HG03108 (cell line): Measurements from ENCODE around the gene EHBP1.
"Not testable (repeated sequence)": the region's sequence is repeated elsewhere in the genome, so short reads cannot be mapped to it uniquely, and the experiment has no call there.

Source experiments
- ATAC-seq: cut with Tn5 transposase; IDR thresholded peaks from one replicate; pipeline ENCODE4 v1.9.1; 2021; ENCODE audit warnings: moderate library complexity; ENCODE audit not compliant: unreplicated experiment

EHBP1 gene

DNA sequence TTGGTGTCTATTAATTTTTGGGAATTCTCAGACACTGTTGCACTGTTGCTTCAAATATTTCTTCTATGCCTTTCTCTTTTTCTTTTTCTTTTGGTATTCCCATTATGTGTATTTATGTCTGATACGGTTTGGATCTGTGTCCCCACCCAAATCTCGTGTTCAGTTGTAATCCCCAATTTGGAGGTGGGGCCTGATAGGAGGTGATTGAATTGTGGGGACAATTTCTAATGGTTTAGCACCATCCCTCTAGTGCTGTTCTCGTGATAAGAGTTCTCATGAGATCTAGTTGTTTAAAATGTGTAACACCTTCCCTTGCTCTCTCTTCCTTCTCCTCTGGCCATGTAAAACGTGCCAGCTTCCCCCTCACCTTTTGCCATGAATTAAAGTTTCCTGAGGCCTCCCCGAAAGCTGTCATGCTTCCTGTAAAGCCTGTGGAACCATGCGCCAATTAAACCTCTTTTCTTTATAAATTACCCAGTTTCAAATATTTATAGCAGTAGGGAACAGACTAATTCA, 26.8 kb downstream of the EHBP1 start:
- no peak for ATAC-seq

GRCh38 chr2:62733546-62733945, 28.0 kb downstream of the EHBP1 start:
- ATAC-seq = no peak

DNA sequence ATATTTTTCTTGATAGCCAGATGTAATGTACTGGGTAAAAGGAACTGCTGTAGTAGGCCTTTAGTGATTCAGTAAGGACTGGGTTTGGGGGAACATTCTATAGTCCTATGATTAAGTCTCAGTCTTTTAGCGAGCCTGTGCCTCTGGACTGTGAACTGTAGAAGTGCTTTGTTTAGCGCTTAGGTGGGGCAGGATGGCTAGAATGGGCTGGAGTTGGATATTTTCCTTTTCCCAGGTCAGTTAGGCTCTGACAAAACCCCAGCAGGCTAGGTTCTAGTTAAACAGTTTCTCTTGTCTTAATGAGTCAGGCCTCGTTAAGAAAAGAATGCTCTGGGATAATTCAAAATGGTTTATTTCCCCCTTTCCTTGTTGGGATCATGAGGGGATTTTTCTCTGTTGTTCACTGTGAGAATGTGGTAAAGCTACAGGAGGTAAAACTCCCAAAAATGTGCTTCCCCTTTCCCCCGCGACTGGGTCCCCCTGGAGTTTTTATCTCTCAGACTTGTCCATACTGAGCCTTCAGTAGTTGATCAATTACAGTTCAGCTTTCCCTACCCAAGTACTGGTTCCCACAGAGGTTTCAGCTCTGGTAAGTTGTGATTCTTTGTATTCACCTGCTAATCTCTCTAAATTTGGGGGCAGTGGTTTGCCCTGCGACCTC, 31.5 kb downstream of the EHBP1 start:
- no peak for ATAC-seq

DNA sequence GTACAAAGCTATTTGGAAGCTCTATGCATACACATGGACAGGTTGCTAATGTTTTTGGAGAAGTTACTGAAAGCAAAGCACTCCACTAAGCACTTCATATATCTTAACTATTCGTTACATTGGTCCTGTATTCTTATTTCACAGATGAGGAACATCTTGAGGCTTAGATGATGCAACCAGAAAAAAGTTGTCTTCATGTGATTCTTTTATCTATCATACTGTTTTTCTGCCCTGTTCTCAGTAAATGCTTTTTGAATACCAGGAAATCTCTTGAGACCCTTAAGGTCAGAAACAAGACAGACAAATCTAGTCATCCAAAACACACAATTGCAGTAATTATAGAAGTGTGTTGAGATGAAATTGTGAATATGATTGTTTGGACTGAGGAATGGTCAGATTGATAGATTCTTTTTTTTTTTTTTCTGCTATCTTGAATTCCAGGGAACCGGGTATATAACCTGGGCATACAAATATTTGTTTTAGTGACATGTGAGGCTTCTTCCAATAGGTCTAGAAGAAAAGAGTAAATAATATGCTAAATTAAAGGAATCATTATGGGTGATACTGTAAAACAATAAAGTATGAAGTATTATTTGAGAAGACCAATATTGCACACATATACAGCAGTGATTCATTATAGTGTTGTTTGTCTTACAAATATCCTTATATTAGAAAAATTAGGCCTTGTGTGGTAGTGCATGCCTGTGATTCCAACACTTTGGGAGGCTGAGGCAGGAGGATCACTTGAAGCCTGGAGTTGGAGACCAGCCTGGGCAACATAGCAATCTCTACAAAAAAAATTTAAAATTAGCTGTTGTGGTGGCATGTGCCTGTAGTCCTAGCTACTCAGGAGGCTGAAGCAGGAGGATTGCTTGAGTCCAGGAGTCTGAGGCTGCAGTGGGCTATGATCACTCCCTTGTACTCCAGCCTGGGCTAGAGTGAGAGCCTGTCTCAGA, 33.7 kb downstream of the EHBP1 start:
- ATAC-seq = no peak

GRCh38 chr2:62740221-62740620, 34.7 kb downstream of the EHBP1 start:
- no peak for ATAC-seq

DNA sequence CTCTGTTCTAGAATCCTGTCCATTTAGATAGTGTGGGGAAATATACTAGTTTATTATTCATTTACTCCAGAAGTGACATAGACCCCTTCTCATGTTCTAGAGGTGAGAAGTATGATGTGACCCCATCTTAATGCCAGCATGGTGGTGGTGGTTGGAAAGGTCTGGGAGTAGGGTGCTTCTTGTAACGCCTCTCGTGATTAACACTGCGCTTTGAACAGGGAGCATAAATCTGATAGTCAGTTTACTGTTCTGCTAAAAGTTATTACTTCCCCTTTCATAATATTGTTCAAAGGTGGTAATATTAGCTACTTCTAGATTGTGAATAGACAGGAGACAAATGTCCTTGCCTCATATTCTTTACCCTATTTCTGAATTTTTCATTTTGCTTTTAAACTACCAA, 35.6 kb downstream of the EHBP1 start:
- ATAC-seq = no peak

DNA sequence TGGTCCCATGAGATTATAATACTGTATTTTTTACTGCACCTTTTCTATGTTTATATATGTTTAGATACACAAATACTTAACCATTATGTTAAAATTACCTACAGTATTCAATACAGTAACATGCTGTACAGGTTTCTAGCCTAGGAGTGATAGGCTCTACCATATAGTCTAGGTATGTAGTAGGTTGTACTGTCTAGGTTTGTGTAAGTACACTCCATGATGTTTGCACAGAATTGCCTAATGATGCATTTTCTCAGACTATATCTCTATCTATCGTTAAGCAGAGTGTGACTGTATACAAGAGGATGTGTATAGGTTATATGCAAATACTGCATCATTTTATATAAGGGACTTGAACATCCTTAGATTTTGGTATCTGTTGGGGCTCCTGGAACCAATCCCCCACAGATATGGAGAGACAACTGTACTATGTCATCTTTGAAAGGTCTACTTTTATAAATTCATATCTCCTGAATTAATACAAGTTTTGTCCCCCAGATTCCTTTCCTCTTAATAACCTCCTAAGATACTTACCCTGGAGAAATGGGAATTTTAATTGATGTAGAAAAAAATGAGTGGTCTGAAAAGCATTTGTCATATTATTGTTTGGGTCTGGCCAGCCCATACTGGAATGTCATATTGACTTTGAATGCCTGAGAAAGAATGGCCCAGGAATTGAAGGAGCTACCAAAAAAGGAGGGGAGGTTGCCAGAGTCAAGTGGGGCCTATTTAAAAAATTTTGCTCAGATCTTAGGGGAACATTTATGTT, 36.6 kb downstream of the EHBP1 start:
- no peak for ATAC-seq

- no peak for ATAC-seq
These were observed 38.0 kb downstream of the EHBP1 start for GRCh38 chr2:62743506-62743905.

GRCh38 chr2:62744603-62745002, 39.1 kb downstream of the EHBP1 start:
- ATAC-seq = no peak

- no peak for ATAC-seq
These were observed 40.5 kb downstream of the EHBP1 start for GRCh38 chr2:62745891-62746481.

DNA sequence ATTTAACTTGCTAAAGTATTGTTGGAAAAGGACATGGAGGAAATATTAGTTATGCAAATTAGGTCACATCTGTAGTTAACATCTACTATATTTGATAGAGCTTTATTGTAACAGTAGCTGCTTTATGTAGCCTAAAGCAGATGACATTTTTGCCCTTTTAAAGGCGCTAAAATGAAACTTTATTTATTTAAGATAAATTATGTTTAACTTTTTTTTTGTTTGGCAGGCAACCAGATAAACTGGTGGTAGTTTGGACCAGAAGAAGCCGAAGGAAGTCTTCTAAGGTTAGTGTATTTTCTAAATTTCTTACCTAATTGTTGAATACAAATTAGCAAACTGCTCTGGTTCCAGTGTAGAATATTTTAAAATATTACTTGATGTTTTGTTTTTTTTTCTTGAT, 41.7 kb downstream of the EHBP1 start:
- no peak for ATAC-seq

DNA sequence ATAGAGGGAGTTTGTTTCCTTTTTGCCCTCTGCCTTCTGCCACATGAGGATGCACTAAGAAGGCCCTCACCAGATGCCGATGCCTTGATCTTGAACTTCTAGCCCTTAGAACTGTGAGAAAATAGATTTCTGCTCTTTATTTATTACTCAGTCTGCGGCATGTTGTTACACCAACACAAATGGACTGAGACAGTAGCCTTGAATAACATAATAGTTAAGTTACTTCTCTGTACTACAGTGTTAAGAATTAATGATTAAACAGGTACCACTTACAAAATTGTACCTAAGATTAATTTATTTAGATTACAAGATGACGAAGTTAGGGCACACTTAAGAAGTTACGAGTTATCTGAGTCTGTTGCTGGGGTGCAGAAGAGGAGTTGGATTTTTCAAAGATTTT, 42.4 kb downstream of the EHBP1 start:
- no peak for ATAC-seq

DNA sequence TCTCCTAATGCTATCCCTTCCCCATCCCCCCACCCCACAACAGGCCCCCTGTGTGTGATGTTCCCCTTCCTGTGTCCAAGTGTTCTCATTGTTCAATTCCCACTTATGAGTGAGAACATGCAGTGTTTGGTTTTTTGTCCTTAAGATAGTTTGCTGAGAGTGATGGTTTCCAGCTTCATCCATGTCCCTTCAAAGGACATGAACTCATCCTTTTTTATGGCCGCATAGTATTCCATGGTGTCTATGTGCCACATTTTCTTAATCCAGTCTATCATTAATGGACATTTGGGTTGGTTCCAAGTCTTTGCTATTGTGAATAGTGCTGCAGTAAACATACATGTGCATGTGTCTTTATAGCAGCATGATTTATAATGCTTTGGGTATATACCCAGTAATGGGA, 43.6 kb downstream of the EHBP1 start:
- not testable (repeated sequence) for ATAC-seq

GRCh38 chr2:62757029-62757428, 51.5 kb downstream of the EHBP1 start:
- no peak for ATAC-seq

DNA sequence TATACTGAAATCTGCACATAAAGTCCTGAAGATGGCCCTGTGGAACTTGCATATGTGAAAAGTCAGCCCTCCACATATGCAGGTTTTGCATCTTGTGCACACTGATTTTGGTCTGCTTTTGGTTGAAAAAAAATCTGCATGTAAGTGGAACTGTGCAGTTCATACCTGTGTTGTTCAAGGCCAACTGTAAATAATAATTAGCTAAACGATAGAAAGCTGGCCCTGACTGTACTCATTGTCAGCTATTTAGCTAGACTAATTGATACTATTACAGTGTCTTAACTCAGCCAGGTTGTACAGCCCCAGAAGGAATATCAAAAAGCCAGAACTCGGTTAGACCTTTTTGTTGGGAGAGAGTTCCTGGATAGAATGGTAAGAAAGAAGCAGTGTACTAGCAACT, 54.5 kb downstream of the EHBP1 start:
- no peak for ATAC-seq

DNA sequence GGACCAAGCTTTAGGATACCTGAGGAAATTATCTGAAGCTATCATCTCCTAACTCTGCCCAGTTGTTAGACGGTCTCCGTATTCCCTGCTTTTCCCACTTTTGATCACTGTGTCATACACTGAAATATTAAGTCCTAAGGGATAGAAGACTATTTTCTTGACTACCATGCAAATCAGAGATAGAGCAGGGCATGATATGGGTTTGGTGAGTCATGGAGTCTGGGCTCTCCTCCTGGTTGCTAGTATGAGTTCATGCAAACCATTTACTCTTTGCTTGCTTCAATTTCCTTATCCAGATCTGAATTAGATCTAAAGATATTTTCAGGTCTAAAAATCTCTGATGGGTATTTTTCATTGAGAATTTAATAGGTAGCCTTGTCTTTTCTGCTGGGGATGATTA, 55.0 kb downstream of the EHBP1 start:
- ATAC-seq = no peak

GRCh38 chr2:62765619-62766376, 60.3 kb downstream of the EHBP1 start:
- no peak for ATAC-seq

DNA sequence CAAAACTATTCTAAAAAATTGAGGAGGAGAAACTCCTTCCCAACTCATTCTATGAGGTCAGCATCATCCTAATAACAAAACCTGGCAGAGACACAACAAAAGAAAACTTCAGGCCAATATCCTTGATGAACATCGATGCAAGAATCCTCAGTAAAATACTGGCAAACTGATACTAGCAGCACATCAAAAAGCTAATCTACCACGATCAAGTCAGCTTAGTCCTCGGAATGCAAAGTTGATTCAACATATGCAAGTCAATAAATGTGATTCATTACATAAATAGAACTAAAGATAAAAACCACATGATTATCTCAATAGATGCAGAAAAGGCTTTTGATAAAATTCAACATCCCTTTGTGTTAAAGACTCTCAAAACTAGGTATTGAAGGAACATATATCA, 63.1 kb downstream of the EHBP1 start:
- ATAC-seq = no peak

DNA sequence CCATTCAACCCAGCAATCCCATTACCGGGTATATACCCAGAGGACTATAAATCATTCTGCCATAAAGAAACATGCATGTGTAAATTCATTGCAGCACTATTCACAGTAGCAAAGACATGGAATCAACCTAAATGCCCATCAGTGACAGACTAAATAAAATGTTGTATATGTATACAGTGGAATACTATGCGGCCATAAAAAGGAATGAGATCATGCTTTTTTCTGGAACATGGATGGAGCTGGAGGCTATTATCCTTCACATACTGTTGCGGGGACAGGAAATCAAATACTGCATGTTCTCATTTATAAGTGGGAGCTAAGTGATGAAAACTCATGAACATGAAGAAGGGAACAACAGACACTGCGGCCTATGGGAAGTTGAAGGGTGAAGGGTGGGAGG, 65.1 kb downstream of the EHBP1 start:
- ATAC-seq = no peak
